HT1080 (cell line): ENCODE results near the gene ZWINT. TPM values are rescaled to one million over a fixed set of nuclear protein-coding genes. Genes with fewer than 3 reads are reported as not detected.

Source experiments
- DNase-seq: peaks from one replicate; pipeline ENCODE4 v3.0.0-alpha.2; 2015; ENCODE audit warnings: low read depth
- polyA plus RNA-seq, 2 experiments: library from polyadenylated mRNA; depleted of rRNA; stranded (reverse); fragments of >200 nt; gene quantifications; 2 replicates each; pipeline ENCODE4 v1.2.3, GENCODE V29; 2015
- total RNA-seq: library from RNA; depleted of rRNA; stranded (reverse); fragments of >200 nt; shearing (Covaris generic); gene quantifications from 2 replicates; pipeline ENCODE4 v1.2.3, GENCODE V29; 2014; rRNA removed

Gene ZWINT
- 152 and 155 TPM in 2 replicates for total RNA-seq
- polyA plus RNA-seq (2015; cell fraction: cytosol; rRNA removed), result 74.8 and 91.5 TPM in 2 replicates
- polyA plus RNA-seq (2015; cell fraction: nucleus; rRNA removed), result 105 and 111 TPM in 2 replicates

GRCh38 chr10:56360967-56361612 lies at the start of gene ZWINT:
TSS of gene ZWINT (minus strand) at chr10:56361259. CDS start at chr10:56361236, 23 bp downstream.
- peak; percentile 96 for DNase-seq

- no peak for DNase-seq
Measured at GRCh38 chr10:56383806-56384205, 22.7 kb upstream of the ZWINT start.

- peak; percentile 21 for DNase-seq
Measured at GRCh38 chr10:56370217-56371113, 9.4 kb upstream of the ZWINT start.

- DNase-seq, result no peak
Measured at GRCh38 chr10:56360583-56360966, 484 bp downstream of the ZWINT start.

GRCh38 chr10:56359837-56360236 lies 1.2 kb downstream of the ZWINT start:
- DNase-seq, result no peak

- no peak for DNase-seq
Measured at GRCh38 chr10:56357018-56357417, 4.0 kb downstream of the ZWINT start.

- DNase-seq, result no peak
Measured at GRCh38 chr10:56351909-56352630, 9.0 kb downstream of the ZWINT start.

GRCh38 chr10:56349611-56350010 lies 11.4 kb downstream of the ZWINT start:
- DNase-seq, result no peak

GRCh38 chr10:56348101-56348500 lies 13.0 kb downstream of the ZWINT start:
- no peak for DNase-seq

GRCh38 chr10:56346845-56347415 lies 14.1 kb downstream of the ZWINT start:
- no peak for DNase-seq

- no peak for DNase-seq
Measured at GRCh38 chr10:56341612-56342011, 19.4 kb downstream of the ZWINT start.

GRCh38 chr10:56329961-56330360 lies 31.1 kb downstream of the ZWINT start:
- DNase-seq, result no peak

- DNase-seq, result no peak
Measured at GRCh38 chr10:56327118-56327517, 33.9 kb downstream of the ZWINT start.

GRCh38 chr10:56319386-56319785 lies 41.7 kb downstream of the ZWINT start:
- peak; percentile 73 for DNase-seq

GRCh38 chr10:56318816-56319215 lies 42.2 kb downstream of the ZWINT start:
- no peak for DNase-seq

GRCh38 chr10:56317603-56318002 lies 43.5 kb downstream of the ZWINT start:
- no peak for DNase-seq

GRCh38 chr10:56316603-56317002 lies 44.5 kb downstream of the ZWINT start:
- peak; percentile 9 for DNase-seq
